SK-N-MC (cell line): ENCODE results near the gene EXTL1.

Experiments used
- EZH2 ChIP-seq: fragments of 200-600 bp; sonication (generic); IDR thresholded peaks from one replicate; pipeline ENCODE4 v1.6.1; 2017; ENCODE audit warnings: antibody characterized with exemption
- FOXP2 ChIP-seq: optimal IDR thresholded peaks from 2 replicates; pipeline ENCODE3; 2011; ENCODE audit warnings: mild to moderate bottlenecking, moderate library complexity; ENCODE audit not compliant: insufficient read depth; ENCODE audit errors: extremely low read length, control extremely low read depth
- POLR2AphosphoS5 ChIP-seq: IDR thresholded peaks from 2 replicates; pipeline ENCODE4 v1.6.1; 2012; ENCODE audit warnings: mild to moderate bottlenecking, low read depth, low read length, borderline replicate concordance

DNA sequence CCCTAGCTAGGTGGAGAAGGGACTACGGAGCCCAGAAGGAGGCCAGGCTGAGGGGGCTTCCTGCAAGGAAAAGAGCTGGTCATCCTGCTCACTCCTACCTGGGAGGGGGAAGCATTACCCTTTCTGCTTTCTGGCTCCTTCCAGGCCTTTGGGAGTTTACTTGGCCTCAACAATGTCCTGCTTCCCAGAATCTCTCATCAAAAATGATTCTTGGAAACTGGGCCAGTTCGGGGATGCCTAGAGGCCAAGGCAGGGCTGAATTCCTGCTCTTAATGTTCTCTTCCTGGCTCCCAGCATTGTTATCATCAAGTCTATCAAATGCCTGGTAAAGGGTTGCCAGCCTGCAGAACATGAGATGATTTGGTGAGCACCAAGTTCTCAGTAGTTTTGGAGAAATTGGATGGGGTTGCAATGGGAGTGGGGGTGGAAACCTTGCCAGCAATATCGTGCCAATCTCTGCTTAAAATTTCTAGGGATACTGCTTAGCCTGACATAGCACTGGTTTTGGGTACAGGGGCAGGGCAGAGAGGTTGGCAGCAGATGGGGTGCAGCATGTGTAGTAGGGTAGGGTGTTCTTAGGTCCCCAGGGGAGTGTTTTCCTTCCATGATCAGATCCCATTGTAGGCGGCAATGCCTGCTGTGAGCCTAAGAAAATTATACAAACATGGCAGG lies 16.0 kb upstream of the EXTL1 start:
- TF ChIP-seq EZH2, result no peak
- no peak for TF ChIP-seq POLR2AphosphoS5
- TF ChIP-seq FOXP2, result no peak
